Smooth muscle cell (in vitro differentiated cells): Measurements from ENCODE around the gene TAC3. TPM values are rescaled to one million over a fixed set of nuclear protein-coding genes. Genes with fewer than 3 reads are reported as not detected.
"Not testable (repeated sequence)": the region's sequence is repeated elsewhere in the genome, so short reads cannot be mapped to it uniquely, and the experiment has no call there.

Source experiments
- DNase-seq: peaks from one replicate; lab custom pipeline; 2025; ENCODE audit not compliant: unreplicated experiment; lab: John Stamatoyannopoulos, UW
- H2AFZ ChIP-seq: fragments of 200-600 bp; sonication (generic); 2 replicates; pipeline ENCODE4 v1.6.0; 2016; ENCODE audit warnings: antibody characterized with exemption, low read depth, mild to moderate bottlenecking
- H3F3A ChIP-seq: fragments of 200-600 bp; sonication (generic); 2 replicates; pipeline ENCODE4 v1.6.0; 2017; ENCODE audit warnings: antibody characterized with exemption, low read depth
- H3K27ac ChIP-seq: fragments of 200-600 bp; sonication (generic); 2 replicates; pipeline ENCODE4 v1.5.1; 2016; ENCODE audit warnings: low read depth, mild to moderate bottlenecking
- H3K27me3 ChIP-seq: fragments of 200-600 bp; sonication (generic); 2 replicates; pipeline ENCODE4 v1.6.1; 2016; ENCODE audit warnings: low read depth, mild to moderate bottlenecking
- H3K36me3 ChIP-seq: fragments of 200-600 bp; sonication (generic); 2 replicates; pipeline ENCODE4 v1.5.1; 2016; ENCODE audit warnings: low read depth
- H3K4me1 ChIP-seq: fragments of 200-600 bp; sonication (generic); 2 replicates; pipeline ENCODE4 v1.5.1; 2016; ENCODE audit warnings: low read depth
- H3K4me2 ChIP-seq: fragments of 200-600 bp; sonication (generic); 2 replicates; pipeline ENCODE4 v1.6.0; 2016; ENCODE audit warnings: mild to moderate bottlenecking
- H3K4me3 ChIP-seq: fragments of 200-600 bp; sonication (generic); 2 replicates; pipeline ENCODE4 v1.5.1; 2016; ENCODE audit warnings: mild to moderate bottlenecking
- H3K79me2 ChIP-seq: fragments of 200-600 bp; sonication (generic); 2 replicates; pipeline ENCODE4 v1.6.0; 2016; ENCODE audit warnings: low read depth, mild to moderate bottlenecking
- H3K9ac ChIP-seq: fragments of 200-600 bp; sonication (generic); 2 replicates; pipeline ENCODE4 v1.6.0; 2016; ENCODE audit warnings: low read depth
- H3K9me3 ChIP-seq: fragments of 200-600 bp; sonication (generic); replicated peaks from 2 replicates; pipeline ENCODE4 v1.5.1; 2016; ENCODE audit warnings: low read depth
- H4K20me1 ChIP-seq: fragments of 200-600 bp; sonication (generic); 2 replicates; pipeline ENCODE4 v1.6.0; 2016; ENCODE audit warnings: low read depth
- CTCF ChIP-seq: fragments of 200-600 bp; sonication (generic); IDR thresholded peaks from 2 replicates; pipeline ENCODE4 v1.5.1; 2017; ENCODE audit warnings: borderline replicate concordance, mild to moderate bottlenecking, antibody characterized with exemption; ENCODE audit not compliant: insufficient read depth, poor library complexity, severe bottlenecking
- WGBS: methylation state at CpG from one replicate; pipeline ENCODE4 v1.1.7; 2016; ENCODE audit warnings: low lambda C conversion rate; 5-methylcytosine and 5-hydroxymethylcytosine counted together
- polyA plus RNA-seq: library from polyadenylated mRNA; unstranded; fragments of >200 nt; fragmentation: Nextera tagmentation; extraction: Ambion mirVana; gene quantifications from 2 replicates; pipeline ENCODE4 v1.2.1, GENCODE V29; 2016
- total RNA-seq: library from RNA; depleted of rRNA; stranded (reverse); fragments of >200 nt; gene quantifications from 2 replicates; pipeline ENCODE4 v1.2.3, GENCODE V29; 2014

TAC3 gene
- total and polyA plus RNA-seq, 2 experiments from 2014 or later, result 1.7 to 6.3 TPM

GRCh38 chr12:56988207-56988739 is 28.1 kb downstream of the TAC3 start:
- WGBS, result 22% methylated on average over 5 of the region's 5 CpGs
- Histone ChIP-seq H3K27me3 (no peaks in the 10 kb centered on the region), H2AFZ (no peak overlapping the region), H3K9ac (no peak overlapping the region), H3K4me2 (peak overlapping the region; percentile 25), H3K4me3 (no peak overlapping the region), H3F3A (peaks cover 19% of the 10 kb centered on the region), H3K4me1 (peaks cover 6% of the 10 kb centered on the region), H3K27ac (peak overlapping the region; percentile 41), H3K36me3 (no peaks in the 10 kb centered on the region), H3K9me3 (no peaks in the 10 kb centered on the region), H3K79me2 (no peaks in the 10 kb centered on the region), H4K20me1 (no peaks in the 10 kb centered on the region)
- DNase-seq, result no peak
- no peak for TF ChIP-seq CTCF

GRCh38 chr12:56987551-56988053 is 28.7 kb downstream of the TAC3 start:
- Histone ChIP-seq H3K27ac (no peak overlapping the region), H3K9ac (no peak overlapping the region), H4K20me1 (no peaks in the 10 kb centered on the region), H3K4me3 (no peak overlapping the region), H2AFZ (no peak overlapping the region), H3K27me3 (no peaks in the 10 kb centered on the region), H3K79me2 (no peaks in the 10 kb centered on the region), H3F3A (peaks cover 19% of the 10 kb centered on the region), H3K9me3 (no peaks in the 10 kb centered on the region), H3K4me2 (peak overlapping the region; percentile 25), H3K4me1 (peaks cover 6% of the 10 kb centered on the region), H3K36me3 (no peaks in the 10 kb centered on the region)
- 26% methylated on average over 11 of the region's 11 CpGs for WGBS
- DNase-seq, result peak; percentile 57
- TF ChIP-seq CTCF, result peak; percentile 97

- Histone ChIP-seq H2AFZ (no peak overlapping the region), H4K20me1 (no peaks in the 10 kb centered on the region), H3K9me3 (no peaks in the 10 kb centered on the region), H3K4me2 (no peak overlapping the region), H3K4me1 (peaks cover 6% of the 10 kb centered on the region), H3K27ac (peak overlapping the region; percentile 66), H3K9ac (no peak overlapping the region), H3K27me3 (no peaks in the 10 kb centered on the region), H3K79me2 (no peaks in the 10 kb centered on the region), H3K4me3 (no peak overlapping the region), H3K36me3 (no peaks in the 10 kb centered on the region), H3F3A (peaks cover 19% of the 10 kb centered on the region)
- no peak for TF ChIP-seq CTCF
- DNase-seq, result no peak
These were observed 29.3 kb downstream of the TAC3 start for GRCh38 chr12:56987011-56987410.

- not testable (repeated sequence) for DNase-seq, H3K27me3 ChIP-seq
These were observed 30.6 kb downstream of the TAC3 start for GRCh38 chr12:56985714-56986113.

More at GRCh38 chr12:56985714-56986113, 30.6 kb downstream of the TAC3 start:
- H3F3A ChIP-seq, result peaks cover 19% of the 10 kb centered on the region
- H3K36me3 ChIP-seq, H4K20me1 ChIP-seq, H2AFZ ChIP-seq, H3K4me2 ChIP-seq, H3K9me3 ChIP-seq, H3K9ac ChIP-seq, H3K79me2 ChIP-seq, H3K4me1 ChIP-seq, H3K4me3 ChIP-seq: not testable (repeated sequence)
- peak overlapping the region; percentile 66 for H3K27ac ChIP-seq
- 34% methylated on average over 5 of the region's 6 CpGs for WGBS
